Measurements from ENCODE around the gene CHRNA9.
A peak's percentile ranks its signal among the peaks of the same experiment; 100 is the strongest.
"Not testable (repeated sequence)": the region's sequence is repeated elsewhere in the genome, so short reads cannot be mapped to it uniquely, and the experiment has no call there.

Gene CHRNA9, protein sequence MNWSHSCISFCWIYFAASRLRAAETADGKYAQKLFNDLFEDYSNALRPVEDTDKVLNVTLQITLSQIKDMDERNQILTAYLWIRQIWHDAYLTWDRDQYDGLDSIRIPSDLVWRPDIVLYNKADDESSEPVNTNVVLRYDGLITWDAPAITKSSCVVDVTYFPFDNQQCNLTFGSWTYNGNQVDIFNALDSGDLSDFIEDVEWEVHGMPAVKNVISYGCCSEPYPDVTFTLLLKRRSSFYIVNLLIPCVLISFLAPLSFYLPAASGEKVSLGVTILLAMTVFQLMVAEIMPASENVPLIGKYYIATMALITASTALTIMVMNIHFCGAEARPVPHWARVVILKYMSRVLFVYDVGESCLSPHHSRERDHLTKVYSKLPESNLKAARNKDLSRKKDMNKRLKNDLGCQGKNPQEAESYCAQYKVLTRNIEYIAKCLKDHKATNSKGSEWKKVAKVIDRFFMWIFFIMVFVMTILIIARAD

DNA sequence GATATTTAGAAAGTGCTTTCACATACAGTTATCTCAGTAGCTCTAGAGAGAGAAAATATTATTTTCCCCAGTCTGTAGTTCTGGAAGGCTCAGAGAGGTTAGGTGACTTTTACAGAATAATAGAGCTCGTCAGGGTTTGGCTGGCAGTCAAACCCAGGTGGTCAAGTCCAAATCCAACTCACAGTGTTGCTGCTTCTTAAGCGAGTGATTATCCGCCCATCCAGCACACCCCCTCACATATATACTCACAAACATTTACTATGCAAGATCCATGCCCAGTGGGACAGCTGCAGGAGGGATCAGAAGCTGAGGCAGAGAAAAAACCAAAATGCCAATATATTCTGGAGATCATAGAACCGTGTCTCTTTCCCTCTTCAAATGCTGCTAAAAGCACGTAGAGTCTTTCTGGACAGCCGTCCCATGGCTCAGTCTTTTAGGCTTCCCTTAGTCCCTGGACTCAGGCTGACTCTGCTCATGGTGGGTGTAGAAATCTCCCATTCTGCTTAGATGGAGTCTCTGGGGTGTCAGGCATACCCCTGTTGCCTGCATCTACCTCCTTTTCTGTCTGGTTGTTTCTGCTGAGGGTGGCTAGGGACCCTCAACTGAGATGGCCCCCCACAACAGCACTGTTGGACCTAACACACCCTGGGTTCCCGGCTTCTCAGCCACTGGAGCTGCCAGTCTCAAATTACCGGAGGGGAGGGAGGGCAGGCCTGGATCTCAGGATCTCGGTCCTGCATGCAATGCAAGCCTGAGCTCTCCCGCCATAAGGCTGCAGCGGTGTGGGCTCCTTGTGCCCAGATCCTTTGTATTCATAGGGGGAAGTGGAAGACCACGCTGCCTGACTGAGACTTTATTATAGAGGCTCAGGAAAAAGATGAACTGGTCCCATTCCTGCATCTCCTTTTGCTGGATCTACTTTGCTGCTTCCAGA is at the start of gene CHRNA9:
CHRNA9 (plus strand) TSS at position 743 of the 934 bp plus-strand sequence; CDS start at position 878, 135 bp downstream.
- Mint-ChIP-seq H3K4me3 (no peak within 1 kb of the TSS), H3K9me3 (no peaks in the 10 kb centered on the region), H3K36me3 (no peaks in the 10 kb centered on the region), H3K4me1 (peaks cover under 1% of the 10 kb centered on the region), H3K27ac (no peak within 1 kb of the TSS)
- ATAC-seq (no peak), DNase-seq (ENCODE audit: low spot score in 2 of 2) (no peak)

DNA sequence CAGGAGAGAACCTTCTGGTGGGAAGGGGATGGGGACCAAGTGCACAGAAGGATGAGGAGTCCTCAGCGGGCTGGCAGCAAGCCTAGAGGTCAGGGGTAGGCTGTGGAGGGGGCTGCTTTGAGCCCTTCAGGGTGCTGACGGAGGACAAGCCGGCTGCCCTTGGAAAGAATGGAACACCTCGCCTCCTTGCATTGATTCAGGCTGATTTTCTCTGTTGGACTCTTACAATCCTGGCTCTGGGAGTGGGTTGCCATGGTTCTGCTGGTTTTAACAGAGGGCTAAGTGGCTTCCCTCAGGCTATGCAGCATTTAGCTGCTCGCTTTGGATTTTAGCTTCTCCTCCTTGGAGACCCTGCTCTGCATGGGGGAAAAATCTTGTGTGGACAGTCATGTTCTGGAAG is 49.4 kb upstream of the CHRNA9 start:
- no peak overlapping the region for H3K4me3 Mint-ChIP-seq
- peaks cover 6% of the 10 kb centered on the region for H3K9me3 Mint-ChIP-seq
- DNase-seq (ENCODE audit: low spot score in 2 of 2) (no peak), ATAC-seq (no peak)
- peak overlapping the region; percentile 86 for H3K27ac Mint-ChIP-seq
- no peaks in the 10 kb centered on the region for H3K36me3 Mint-ChIP-seq
- H3K4me1 Mint-ChIP-seq: peaks cover 76% of the 10 kb centered on the region

DNA sequence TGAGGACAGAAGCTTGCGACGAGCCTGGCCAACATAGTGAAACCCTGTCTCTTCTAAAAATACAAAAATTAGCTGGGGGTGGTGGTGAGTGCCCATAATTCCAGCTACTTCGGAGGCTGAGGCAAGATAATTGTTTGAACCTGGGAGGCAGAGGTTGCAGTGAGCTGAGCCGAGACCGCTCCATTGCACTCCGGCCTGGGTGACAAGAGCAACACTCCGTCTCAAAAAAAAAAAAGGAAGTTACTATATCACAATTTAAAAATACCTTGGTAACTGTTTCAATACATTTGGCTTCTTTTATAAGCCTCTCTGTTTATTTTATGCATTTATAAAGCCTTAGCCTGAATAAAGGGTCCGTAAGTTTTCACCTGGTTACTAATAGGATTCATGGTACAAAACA is 46.6 kb upstream of the CHRNA9 start:
- Mint-ChIP-seq H3K4me1 (peaks cover 67% of the 10 kb centered on the region), H3K4me3 (no peak overlapping the region), H3K36me3 (no peaks in the 10 kb centered on the region), H3K27ac (no peak overlapping the region), H3K9me3 (no peaks in the 10 kb centered on the region)
- DNase-seq (ENCODE audit: low spot score in 2 of 2) (no peak), ATAC-seq (no peak)

DNA sequence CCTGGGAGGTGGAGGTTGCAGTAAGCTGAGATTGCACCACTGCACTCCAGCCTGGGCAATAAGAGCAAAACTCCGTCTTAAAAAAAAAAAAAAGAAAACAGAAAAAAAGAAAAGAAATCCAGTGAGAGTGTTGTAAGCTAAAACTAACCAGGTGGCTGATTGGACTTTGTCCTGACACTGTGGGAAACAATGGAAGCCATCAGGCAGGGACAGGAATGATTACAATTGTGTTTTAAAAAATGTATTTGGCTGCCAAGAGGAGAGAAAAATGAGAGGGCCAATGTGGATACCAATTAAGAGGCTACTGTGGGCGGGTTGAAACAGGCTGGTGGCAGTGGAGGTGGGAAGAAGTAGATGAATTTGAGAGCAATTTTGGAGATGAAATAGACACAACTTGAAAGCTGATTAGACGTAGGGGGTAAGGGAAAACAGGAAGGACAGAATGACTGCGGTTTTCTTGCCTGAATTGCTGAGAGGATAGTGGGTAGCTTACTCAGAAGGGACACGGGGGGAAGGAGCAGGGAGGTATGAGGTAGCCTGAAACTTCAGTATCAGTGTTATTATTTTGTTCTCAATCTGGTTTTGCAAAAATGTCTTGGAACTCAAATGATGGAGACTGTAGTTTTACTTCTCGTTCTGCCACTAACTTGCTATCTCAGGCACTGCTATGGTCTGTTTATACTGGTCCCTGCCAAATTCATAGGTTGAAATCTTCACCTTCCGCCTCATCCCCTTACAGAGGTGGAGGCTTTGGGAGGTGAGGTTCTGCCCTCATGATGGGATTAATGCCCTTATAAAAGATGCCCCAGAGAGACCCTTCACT is 45.6 kb upstream of the CHRNA9 start:
- Mint-ChIP-seq H3K9me3 (no peaks in the 10 kb centered on the region), H3K27ac (peak overlapping the region; percentile 5), H3K36me3 (no peaks in the 10 kb centered on the region), H3K4me3 (peak overlapping the region; percentile 27), H3K4me1 (peaks cover 57% of the 10 kb centered on the region)
- ATAC-seq: peak; percentile 66
- no peak for DNase-seq (ENCODE audit: low spot score in 2 of 2)

DNA sequence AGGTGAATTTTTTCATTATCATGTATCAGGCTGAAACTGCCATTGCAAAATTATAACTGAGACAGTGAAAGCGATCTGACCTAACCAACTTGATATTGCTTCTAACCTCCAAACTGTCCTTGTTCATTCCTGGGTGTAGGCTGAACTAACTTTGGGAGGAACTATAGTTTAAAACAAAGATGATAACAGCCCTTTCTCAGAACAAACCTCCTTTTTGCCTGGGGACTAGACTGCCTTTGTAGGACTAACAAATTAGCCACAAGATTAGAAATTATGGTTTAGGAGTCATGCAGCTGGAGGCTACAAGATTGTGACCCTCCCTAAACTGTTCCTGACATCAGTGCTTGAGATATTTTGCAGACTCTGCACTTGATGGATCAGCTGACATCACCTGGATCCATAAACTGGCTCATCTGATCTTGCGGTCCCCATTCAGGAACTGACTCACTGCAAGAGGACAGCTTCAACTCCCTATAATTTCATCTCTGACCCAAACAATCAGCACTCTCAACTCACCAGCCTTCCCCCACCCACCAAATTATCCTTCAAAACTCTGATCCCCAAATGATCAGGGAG is 44.4 kb upstream of the CHRNA9 start:
- not testable (repeated sequence) for DNase-seq (ENCODE audit: low spot score in 2 of 2); H3K36me3 Mint-ChIP-seq; H3K27ac Mint-ChIP-seq; H3K4me3 Mint-ChIP-seq; H3K9me3 Mint-ChIP-seq
- peak; percentile 66 for ATAC-seq
- H3K4me1 Mint-ChIP-seq: peaks cover 52% of the 10 kb centered on the region

DNA sequence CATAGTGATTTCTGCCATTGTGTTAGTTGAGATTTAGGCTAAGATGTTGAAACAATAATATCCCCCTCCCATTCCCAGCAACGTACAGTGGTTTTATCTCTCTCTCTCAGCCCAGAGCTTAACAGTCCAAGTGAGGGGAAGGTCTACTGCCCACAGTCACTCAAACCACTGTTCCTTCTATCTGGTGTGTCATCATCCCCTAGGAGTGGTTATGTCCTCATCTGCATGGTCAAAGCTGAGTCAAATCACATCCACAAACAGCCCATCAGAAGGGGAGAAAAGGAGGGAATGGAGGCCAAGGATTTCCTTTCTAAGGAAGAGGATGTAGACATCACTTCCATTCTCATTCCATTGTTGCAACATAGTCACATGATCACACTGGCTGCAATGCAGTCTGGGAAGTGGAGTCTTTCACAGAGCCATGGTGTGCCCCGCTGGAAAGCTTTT is 42.8 kb upstream of the CHRNA9 start:
- Mint-ChIP-seq H3K9me3 (no peaks in the 10 kb centered on the region), H3K4me1 (peaks cover 49% of the 10 kb centered on the region), H3K36me3 (no peaks in the 10 kb centered on the region), H3K27ac (no peak overlapping the region), H3K4me3 (no peak overlapping the region)
- DNase-seq (ENCODE audit: low spot score in 2 of 2) (no peak), ATAC-seq (peak; percentile 74)

DNA sequence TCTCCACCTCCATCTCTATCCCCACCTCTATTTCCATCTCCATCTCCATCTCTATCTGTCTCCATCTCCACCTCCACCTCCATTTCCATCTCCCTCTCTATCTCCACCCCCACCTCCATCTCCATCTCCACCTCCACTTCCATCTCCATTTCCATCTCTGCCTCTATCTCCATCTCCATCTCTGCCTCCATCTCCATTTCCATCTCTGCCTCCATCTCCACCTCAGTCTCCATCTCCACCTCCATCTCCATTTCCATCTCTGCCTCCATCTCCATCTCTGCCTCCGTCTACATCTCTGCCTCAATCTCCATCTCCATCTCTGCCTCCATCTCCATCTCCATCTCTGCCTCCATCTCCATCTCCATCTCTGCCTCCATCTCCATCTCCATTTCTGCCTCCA is 40.8 kb upstream of the CHRNA9 start:
- no peak for DNase-seq (ENCODE audit: low spot score in 2 of 2)
- Mint-ChIP-seq H3K4me3 (no peak overlapping the region), H3K27ac (no peak overlapping the region), H3K4me1 (peaks cover 50% of the 10 kb centered on the region), H3K36me3 (no peaks in the 10 kb centered on the region), H3K9me3 (no peaks in the 10 kb centered on the region)
- no peak for ATAC-seq

DNA sequence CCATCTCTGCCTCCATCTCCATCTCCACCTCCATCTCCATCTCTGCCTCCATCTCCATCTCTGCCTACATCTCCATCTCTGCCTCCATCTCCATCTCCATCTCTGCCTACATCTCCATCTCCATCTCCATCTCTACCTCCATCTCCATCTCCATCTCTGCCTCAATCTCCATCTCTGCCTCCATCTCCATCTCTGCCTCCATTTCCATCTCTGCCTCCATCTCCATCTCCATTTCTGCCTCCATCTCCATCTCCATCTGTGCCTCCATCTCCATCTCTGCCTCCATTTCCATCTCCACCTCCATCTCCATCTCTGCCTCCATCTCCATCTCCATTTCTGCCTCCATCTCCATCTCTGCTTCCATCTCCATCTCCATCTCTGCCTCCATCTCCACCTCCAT is 40.1 kb upstream of the CHRNA9 start:
- H3K4me3 Mint-ChIP-seq; H3K27ac Mint-ChIP-seq; H3K36me3 Mint-ChIP-seq; ATAC-seq; H3K9me3 Mint-ChIP-seq; DNase-seq (ENCODE audit: low spot score in 2 of 2): not testable (repeated sequence)
- peaks cover 44% of the 10 kb centered on the region for H3K4me1 Mint-ChIP-seq

DNA sequence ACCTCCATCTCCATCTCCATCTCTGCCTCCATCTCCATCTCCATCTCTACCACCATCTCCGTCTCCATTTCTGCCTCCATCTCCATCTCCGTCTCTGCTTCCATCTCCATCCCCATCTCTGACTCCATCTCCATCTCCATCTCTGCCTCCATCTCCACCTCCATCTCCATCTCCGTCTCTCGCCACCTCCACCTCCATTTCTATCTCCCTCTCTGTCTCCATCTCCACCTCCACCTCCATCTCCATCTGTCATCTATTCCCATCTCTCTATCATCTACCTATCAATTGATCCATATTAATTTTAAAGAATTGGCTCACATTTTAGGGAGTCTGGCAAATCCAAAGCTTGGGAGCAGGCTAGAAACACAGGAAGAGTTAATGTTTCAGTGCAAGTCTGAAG is 39.6 kb upstream of the CHRNA9 start:
- Mint-ChIP-seq H3K4me3 (no peak overlapping the region), H3K9me3 (no peaks in the 10 kb centered on the region), H3K27ac (no peak overlapping the region), H3K36me3 (no peaks in the 10 kb centered on the region), H3K4me1 (peaks cover 44% of the 10 kb centered on the region)
- DNase-seq (ENCODE audit: low spot score in 2 of 2) (no peak), ATAC-seq (no peak)

DNA sequence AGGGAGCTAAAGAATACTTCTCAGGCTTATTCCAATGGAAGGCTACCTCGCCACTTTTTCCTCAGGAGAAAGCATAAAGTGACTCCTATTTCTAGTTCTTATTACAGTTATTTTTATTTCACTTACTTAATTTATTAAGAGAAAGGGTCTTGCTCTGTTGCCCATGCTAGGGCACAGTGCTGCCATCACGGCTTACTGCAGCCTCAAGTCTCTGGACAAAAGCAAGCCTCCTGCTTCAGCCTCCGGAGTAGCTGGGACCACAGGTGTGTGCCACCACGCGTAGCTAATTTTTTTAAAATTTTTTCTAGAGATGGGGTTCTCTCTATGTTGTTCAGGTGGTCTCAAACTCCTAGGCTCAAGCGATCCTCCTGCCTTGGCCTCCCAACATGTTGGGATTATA is 36.0 kb upstream of the CHRNA9 start:
- Mint-ChIP-seq H3K4me1 (peaks cover 43% of the 10 kb centered on the region), H3K9me3 (peaks cover 2% of the 10 kb centered on the region), H3K36me3 (peaks cover 6% of the 10 kb centered on the region), H3K27ac (no peak overlapping the region), H3K4me3 (no peak overlapping the region)
- no peak for ATAC-seq
- no peak for DNase-seq (ENCODE audit: low spot score in 2 of 2)

DNA sequence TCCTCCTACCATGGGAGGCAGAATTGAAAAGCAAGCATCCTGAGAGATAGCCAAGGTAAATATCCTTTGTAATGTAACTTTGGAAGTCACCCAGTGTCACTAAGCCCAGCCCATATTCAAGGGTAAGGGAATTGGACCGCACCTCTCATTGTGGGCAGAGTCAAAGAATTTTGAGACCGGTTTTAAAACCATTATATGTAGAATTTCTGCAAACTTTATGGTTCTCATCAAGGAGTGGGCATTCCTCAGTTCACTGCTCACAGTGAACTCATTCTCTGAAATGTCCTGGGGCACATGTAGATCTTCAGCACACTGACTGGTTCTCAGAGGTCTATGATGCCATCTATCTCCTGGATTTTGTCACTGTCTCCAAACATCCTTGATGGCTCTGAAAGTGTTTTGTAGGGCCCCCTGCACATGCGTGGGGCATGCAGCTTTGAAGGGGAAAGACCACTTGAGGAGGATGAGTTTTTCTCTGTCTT is 35.3 kb upstream of the CHRNA9 start:
- Mint-ChIP-seq H3K9me3 (peaks cover 2% of the 10 kb centered on the region), H3K4me1 (peaks cover 49% of the 10 kb centered on the region), H3K27ac (no peak overlapping the region), H3K36me3 (peaks cover 6% of the 10 kb centered on the region), H3K4me3 (no peak overlapping the region)
- DNase-seq (ENCODE audit: low spot score in 2 of 2) (no peak), ATAC-seq (no peak)

DNA sequence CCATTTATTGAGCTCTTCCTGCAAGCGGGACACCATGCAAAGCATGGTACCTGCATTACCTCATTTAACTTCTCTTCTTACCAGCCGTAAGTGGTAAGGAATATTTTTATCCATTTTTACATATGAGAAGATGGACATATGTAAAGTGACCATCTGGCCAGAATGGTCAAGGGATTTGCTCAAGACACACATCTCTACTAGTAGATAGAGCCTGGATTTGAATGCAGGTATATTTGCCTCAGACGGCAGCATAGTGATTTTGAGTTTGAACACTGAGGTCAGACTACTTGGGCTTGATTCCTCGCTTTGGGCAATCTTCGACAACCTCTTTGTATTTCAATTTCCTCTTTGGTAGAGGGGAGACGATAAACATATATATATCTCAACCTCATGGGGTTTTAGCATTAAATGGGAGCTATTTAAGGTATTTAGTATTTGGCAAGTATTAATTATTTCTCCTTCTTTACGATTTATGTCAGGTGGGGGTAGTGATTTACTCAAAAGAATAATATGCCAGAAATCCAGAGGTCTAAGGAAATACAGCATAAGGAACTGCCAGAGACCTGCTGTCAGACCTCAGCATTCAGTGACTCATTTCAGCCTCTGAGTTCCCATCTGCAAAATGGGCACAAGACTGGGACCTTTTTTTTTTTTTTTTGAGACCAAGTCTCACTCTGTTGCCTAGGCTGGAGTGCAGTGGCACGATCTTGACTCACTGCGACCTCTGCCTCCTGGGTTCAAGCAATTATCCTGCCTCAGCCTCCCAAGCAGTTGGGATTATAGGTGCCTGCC is 34.6 kb upstream of the CHRNA9 start:
- Mint-ChIP-seq H3K9me3 (peaks cover 2% of the 10 kb centered on the region), H3K36me3 (peaks cover 6% of the 10 kb centered on the region), H3K27ac (peak overlapping the region; percentile 80), H3K4me1 (peaks cover 56% of the 10 kb centered on the region), H3K4me3 (peak overlapping the region; percentile 63)
- DNase-seq (ENCODE audit: low spot score in 2 of 2) (no peak), ATAC-seq (no peak)

DNA sequence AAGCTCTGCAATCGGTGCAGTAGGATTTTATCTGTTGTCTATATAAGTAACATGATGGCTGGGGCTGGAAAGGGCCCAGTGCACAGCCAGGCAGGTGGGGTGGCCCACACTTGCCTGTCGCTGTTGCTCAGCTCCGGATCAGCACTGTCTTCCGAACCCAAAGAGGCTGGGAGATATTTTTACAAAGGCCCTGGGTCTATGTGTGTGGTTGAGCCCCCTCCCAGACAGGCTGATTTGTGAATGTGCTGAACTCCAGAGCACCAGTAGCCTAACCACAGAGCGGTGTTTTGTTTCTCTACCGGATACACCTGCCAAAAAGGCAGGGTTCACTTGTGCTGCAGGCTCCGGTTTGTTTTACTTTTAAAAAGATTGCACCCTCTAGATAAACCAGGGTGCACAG is 33.5 kb upstream of the CHRNA9 start:
- Mint-ChIP-seq H3K4me3 (peak overlapping the region; percentile 63), H3K9me3 (peaks cover 2% of the 10 kb centered on the region), H3K27ac (peak overlapping the region; percentile 80), H3K4me1 (peaks cover 66% of the 10 kb centered on the region), H3K36me3 (peaks cover 11% of the 10 kb centered on the region)
- peak; percentile 29 for ATAC-seq
- DNase-seq (ENCODE audit: low spot score in 2 of 2): peak in 1 of 2 donors; percentile 67

DNA sequence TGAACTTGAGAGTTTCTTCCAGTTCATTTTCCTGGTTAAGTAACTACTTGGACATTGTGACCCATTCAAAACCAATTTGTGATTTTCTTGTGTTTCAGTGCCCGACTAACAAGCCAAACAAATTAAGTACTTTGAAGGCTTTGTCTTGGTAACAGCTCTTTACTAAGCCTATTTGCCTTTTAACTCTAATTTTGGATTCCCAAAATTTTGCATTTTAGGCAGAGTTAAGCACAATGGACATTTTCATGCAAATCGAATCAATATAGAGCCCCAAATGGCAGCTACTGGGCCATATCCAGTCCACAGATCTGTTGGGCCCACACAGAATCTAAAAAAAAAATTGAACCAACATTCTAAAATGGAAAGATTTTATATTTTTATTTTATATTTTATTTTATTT is 31.4 kb upstream of the CHRNA9 start:
- Mint-ChIP-seq H3K27ac (no peak overlapping the region), H3K36me3 (peaks cover 11% of the 10 kb centered on the region), H3K4me3 (no peak overlapping the region), H3K4me1 (peaks cover 71% of the 10 kb centered on the region), H3K9me3 (peaks cover 2% of the 10 kb centered on the region)
- DNase-seq (ENCODE audit: low spot score in 2 of 2) (no peak), ATAC-seq (no peak)

Measured in stimulated activated effector memory CD8-positive, alpha-beta T cell treated with anti-CD3 and anti-CD28 coated beads, Interleukin-12 subunit alpha, Interleukin-12 subunit beta, amount 100 ng/mL, for 72 hours (primary cell).